Sigmoid colon (tissue), 7 donors: ENCODE results near the gene ACTN2. TPM values are rescaled to one million over a fixed set of nuclear protein-coding genes. Genes with fewer than 3 reads are reported as not detected.

Experiments used
- DNase-seq: peaks from one replicate; pipeline ENCODE4 v3.0.0-alpha.2; 2019
- H3K27ac ChIP-seq, 4 donors: fragments of 200-600 bp; sonication (generic); one replicate each; pipeline ENCODE4 v1.5.1; 2016 to 2019; ENCODE audit warnings: mild to moderate bottlenecking in 1 of 4
- H3K27me3 ChIP-seq, 3 donors: fragments of 200-600 bp; sonication (generic); one replicate each; pipeline ENCODE4 v1.5.1; 2019; ENCODE audit warnings: mild to moderate bottlenecking in 1 of 3
- H3K36me3 ChIP-seq, 4 donors: fragments of 200-600 bp; sonication (generic); one replicate each; pipeline ENCODE4 v1.5.1; 2016 to 2019
- H3K4me1 ChIP-seq, 4 donors: fragments of 200-600 bp; sonication (generic); one replicate each; pipeline ENCODE4 v1.5.1; 2017 to 2019
- H3K4me3 ChIP-seq, 4 donors: fragments of 200-600 bp; sonication (generic); one replicate each; pipeline ENCODE4 v1.5.1; 2017 to 2019; ENCODE audit warnings: mild to moderate bottlenecking in 2 of 4, moderate library complexity in 1 of 4
- H3K9me3 ChIP-seq, 4 donors: fragments of 200-600 bp in 3 of 4; sonication (generic) in 3 of 4; one replicate each; pipeline versions ENCODE4 v1.5.1 to v1.6.1; 2013 to 2019
- EP300 ChIP-seq, 4 donors: sonication (generic); formaldehyde crosslinking; IDR thresholded peaks; one replicate each; pipeline ENCODE4 v1.6.1; 2017; ENCODE audit warnings: antibody characterized with exemption in 4 of 4
- POLR2A ChIP-seq, 2 donors: fragments of 450-650 bp; IDR thresholded peaks; one replicate each; pipeline ENCODE4 v1.6.1; 2016; ENCODE audit warnings: antibody characterized with exemption in 2 of 2, mild to moderate bottlenecking in 2 of 2, moderate library complexity in 2 of 2
- POLR2AphosphoS5 ChIP-seq, 4 donors: sonication (generic); formaldehyde crosslinking; IDR thresholded peaks; one replicate each; pipeline ENCODE4 v1.6.1; 2017; ENCODE audit warnings: antibody characterized with exemption in 4 of 4
- WGBS, 2 donors: extraction: QIAGEN DNeasy Blood & Tissue Kit; methylation state at CpG; one replicate each; pipeline ENCODE4 v1.1.7; 2013; 5-methylcytosine and 5-hydroxymethylcytosine counted together
- intact Hi-C: fragments of 100-400 bp; cut with DNase I; formaldehyde crosslinking; loops from one replicate; pipeline ENCODE4 v1.15.1; 2023
- polyA plus RNA-seq, 3 donors: library from polyadenylated mRNA; stranded (reverse); fragments of 200-250 nt; gene quantifications; one replicate each; pipeline ENCODE4 v1.2.3, GENCODE V29; 2013
- total RNA-seq, 4 donors: library from RNA; depleted of rRNA; stranded (reverse); fragments of >200 nt; gene quantifications; one replicate each; pipeline ENCODE4 v1.1.0, GENCODE V29; 2016
- TF ChIP-seq, protein P1 (sequence below), 4 experiments: fragments of 450-650 bp in 3 of 4; fragments of 200-600 bp in 1 of 4; IDR thresholded peaks; one replicate each; pipeline ENCODE4 v1.5.1; 2016 to 2019; ENCODE audit warnings: antibody characterized with exemption in 4 of 4, mild to moderate bottlenecking in 3 of 4, moderate library complexity in 2 of 4
- donor health status: healthy with polysubstance abuse.
- donor health status: Bipolar disorder and iron deficiency.
- donor health status: healthy.

The ACTN2 gene
- total and polyA plus RNA-seq, 7 donors, result 0.36 to 1.8 (median 0.91) TPM; not detected in 1

- H3K36me3 ChIP-seq, result no peaks in the 10 kb centered on the region
- peaks cover 0 to 15% (median 9%) of the 10 kb centered on the region in 4 donors for H3K4me1 ChIP-seq
- H3K27ac ChIP-seq, result peak overlapping the region in 1 of 4 donors; percentile 57
These were observed 19.9 kb downstream of the ACTN2 start for GRCh38 chr1:236706183-236706582.

DNA sequence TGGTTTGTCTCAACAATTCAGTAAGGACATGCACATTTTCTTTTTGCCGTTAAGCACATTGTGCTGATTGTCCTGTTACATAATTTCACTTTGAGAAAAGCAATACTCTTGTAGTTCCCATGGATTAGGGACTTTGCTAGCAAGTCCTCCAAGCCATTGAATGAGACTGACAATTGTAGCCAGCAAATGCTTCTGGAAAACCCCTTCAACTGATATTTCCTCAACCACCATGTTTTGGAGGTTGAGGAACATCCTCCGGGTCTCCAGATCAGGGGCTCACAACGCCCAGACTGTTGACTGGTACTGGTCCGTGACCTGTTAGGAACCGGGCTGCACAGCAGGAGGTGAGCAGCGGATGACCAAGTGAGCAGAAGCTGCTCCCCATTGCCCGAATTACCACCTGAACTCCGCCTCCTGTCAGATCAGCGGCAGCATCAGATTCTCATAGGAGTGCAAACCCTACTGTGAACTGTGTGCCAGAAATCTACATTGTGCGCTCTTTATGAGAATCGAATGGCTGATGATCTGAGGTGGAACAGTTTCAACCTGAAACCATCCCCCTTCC is 24.1 kb downstream of the ACTN2 start:
- 77 to 84% methylated on average over 11 of the region's 11 CpGs for WGBS, 2 donors
- no peak overlapping the region for H3K27ac ChIP-seq
- TF ChIP-seq, protein P1, sequence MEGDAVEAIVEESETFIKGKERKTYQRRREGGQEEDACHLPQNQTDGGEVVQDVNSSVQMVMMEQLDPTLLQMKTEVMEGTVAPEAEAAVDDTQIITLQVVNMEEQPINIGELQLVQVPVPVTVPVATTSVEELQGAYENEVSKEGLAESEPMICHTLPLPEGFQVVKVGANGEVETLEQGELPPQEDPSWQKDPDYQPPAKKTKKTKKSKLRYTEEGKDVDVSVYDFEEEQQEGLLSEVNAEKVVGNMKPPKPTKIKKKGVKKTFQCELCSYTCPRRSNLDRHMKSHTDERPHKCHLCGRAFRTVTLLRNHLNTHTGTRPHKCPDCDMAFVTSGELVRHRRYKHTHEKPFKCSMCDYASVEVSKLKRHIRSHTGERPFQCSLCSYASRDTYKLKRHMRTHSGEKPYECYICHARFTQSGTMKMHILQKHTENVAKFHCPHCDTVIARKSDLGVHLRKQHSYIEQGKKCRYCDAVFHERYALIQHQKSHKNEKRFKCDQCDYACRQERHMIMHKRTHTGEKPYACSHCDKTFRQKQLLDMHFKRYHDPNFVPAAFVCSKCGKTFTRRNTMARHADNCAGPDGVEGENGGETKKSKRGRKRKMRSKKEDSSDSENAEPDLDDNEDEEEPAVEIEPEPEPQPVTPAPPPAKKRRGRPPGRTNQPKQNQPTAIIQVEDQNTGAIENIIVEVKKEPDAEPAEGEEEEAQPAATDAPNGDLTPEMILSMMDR (IDR thresholded peaks at IDR 0.05), result no peak
- no peak for TF ChIP-seq POLR2AphosphoS5 (IDR thresholded peaks at IDR 0.05)
- H3K36me3 ChIP-seq, result no peaks in the 10 kb centered on the region
- DNase-seq, result no peak
- H3K4me1 ChIP-seq, result peaks cover 0 to 13% (median 7%) of the 10 kb centered on the region in 4 donors
- H3K9me3 ChIP-seq, result no peaks in the 10 kb centered on the region
- no peak overlapping the region for H3K4me3 ChIP-seq
- H3K27me3 ChIP-seq, result peaks cover 0 to 4% (median 0%) of the 10 kb centered on the region in 3 donors
- intact Hi-C loops, result no loop called here

More at GRCh38 chr1:236706183-236706582, 19.9 kb downstream of the ACTN2 start:
- no peak for TF ChIP-seq POLR2A (IDR thresholded peaks at IDR 0.05)
- no peak for TF ChIP-seq POLR2AphosphoS5 (IDR thresholded peaks at IDR 0.05)
- no peak for TF ChIP-seq EP300 (IDR thresholded peaks at IDR 0.05)
- TF ChIP-seq, protein P1 (IDR thresholded peaks at IDR 0.05), result no peak
- peaks cover 0 to 31% (median 0%) of the 10 kb centered on the region in 3 donors for H3K27me3 ChIP-seq
- H3K4me3 ChIP-seq, result no peak overlapping the region
- WGBS, 2 donors, result 64 to 75% methylated on average over 1 of the region's 1 CpG
- no peak for DNase-seq
- H3K9me3 ChIP-seq, result no peaks in the 10 kb centered on the region
- intact Hi-C loops, result no loop called here

- Histone ChIP-seq H3K27me3 (peaks cover 0 to 4% (median 0%) of the 10 kb centered on the region in 3 donors), H3K27ac (no peak overlapping the region), H3K4me1 (peaks cover 0 to 7% (median 3%) of the 10 kb centered on the region in 4 donors), H3K36me3 (no peaks in the 10 kb centered on the region), H3K9me3 (no peaks in the 10 kb centered on the region), H3K4me3 (no peak overlapping the region)
- intact Hi-C loops, result no loop called here
- WGBS, 2 donors, result 21 to 36% methylated on average over 1 of the region's 1 CpG
- DNase-seq, result no peak
- TF ChIP-seq, protein P1 (IDR thresholded peaks at IDR 0.05), result no peak
- TF ChIP-seq EP300 (IDR thresholded peaks at IDR 0.05), result no peak
- TF ChIP-seq POLR2AphosphoS5 (IDR thresholded peaks at IDR 0.05), result no peak
- TF ChIP-seq POLR2A (IDR thresholded peaks at IDR 0.05), result no peak
These were observed 29.9 kb downstream of the ACTN2 start for GRCh38 chr1:236716160-236716559.

GRCh38 chr1:236717811-236718210 is 31.5 kb downstream of the ACTN2 start:
- no peak overlapping the region for H3K4me3 ChIP-seq
- 91 to 92% methylated on average over 6 of the region's 6 CpGs for WGBS, 2 donors
- TF ChIP-seq, protein P1 (IDR thresholded peaks at IDR 0.05), result no peak
- TF ChIP-seq POLR2A (IDR thresholded peaks at IDR 0.05) (no peak), POLR2AphosphoS5 (IDR thresholded peaks at IDR 0.05) (no peak), EP300 (IDR thresholded peaks at IDR 0.05) (no peak)
- no peak overlapping the region for H3K27ac ChIP-seq
- H3K4me1 ChIP-seq, result peaks cover 0 to 7% (median 3%) of the 10 kb centered on the region in 4 donors
- H3K27me3 ChIP-seq, result no peaks in the 10 kb centered on the region
- intact Hi-C loops, result no loop called here
- no peaks in the 10 kb centered on the region for H3K36me3 ChIP-seq
- DNase-seq, result no peak
- H3K9me3 ChIP-seq, result no peaks in the 10 kb centered on the region

DNA sequence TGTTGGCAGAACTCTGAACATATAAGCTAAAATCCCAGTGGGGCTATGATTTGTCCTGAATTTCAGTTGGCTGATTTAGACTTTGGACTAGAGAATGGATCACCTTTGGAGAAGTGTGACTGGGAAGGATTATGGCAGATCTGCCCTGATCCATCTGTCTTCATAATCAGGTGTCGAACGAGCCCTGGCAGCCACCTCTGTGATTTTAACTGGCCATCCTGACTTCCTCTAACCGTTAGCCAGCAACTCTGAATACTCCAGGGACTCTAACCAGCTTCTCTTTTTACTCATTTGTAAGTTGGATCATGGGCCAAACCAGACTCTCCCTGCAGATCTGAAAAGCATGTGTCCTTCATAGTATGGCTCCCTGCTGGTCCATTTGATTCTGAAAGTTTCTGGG is 32.0 kb downstream of the ACTN2 start:
- Histone ChIP-seq H3K4me1 (peaks cover 0 to 7% (median 3%) of the 10 kb centered on the region in 4 donors), H3K27me3 (no peaks in the 10 kb centered on the region), H3K4me3 (no peak overlapping the region), H3K27ac (peak overlapping the region in 1 of 4 donors; percentile 7), H3K9me3 (no peaks in the 10 kb centered on the region), H3K36me3 (no peaks in the 10 kb centered on the region)
- TF ChIP-seq POLR2A (IDR thresholded peaks at IDR 0.05) (no peak), POLR2AphosphoS5 (IDR thresholded peaks at IDR 0.05) (no peak), EP300 (IDR thresholded peaks at IDR 0.05) (no peak)
- TF ChIP-seq, protein P1 (IDR thresholded peaks at IDR 0.05), result no peak
- DNase-seq, result no peak
- intact Hi-C loops, result no loop called here
- WGBS, 2 donors, result 64 to 66% methylated on average over 3 of the region's 3 CpGs
